NCI-H2196 (cell line): ENCODE measurements around the gene ARNT2.
"Not testable (repeated sequence)": the region's sequence is repeated elsewhere in the genome, so short reads cannot be mapped to it uniquely, and the experiment has no call there.

Source experiments
- DNase-seq: peaks from one replicate; lab custom pipeline; 2025; ENCODE audit not compliant: unreplicated experiment; lab: John Stamatoyannopoulos, UW

Gene ARNT2

GRCh38 chr15:80643431-80643951 lies 239.3 kb downstream of the ARNT2 start:
- DNase-seq, result no peak

- DNase-seq, result no peak
These were observed 241.4 kb downstream of the ARNT2 start for GRCh38 chr15:80645494-80646065.

- not testable (repeated sequence) for DNase-seq
These were observed 243.2 kb downstream of the ARNT2 start for GRCh38 chr15:80647424-80647823.
